SU-DHL-6 (cell line): ENCODE results near the gene PRF1.

Experiments
- EZH2phosphoT487 ChIP-seq: fragments of 200-600 bp; sonication (generic), shearing (Covaris generic); conservative IDR thresholded peaks from 2 replicates; pipeline ENCODE4 v1.6.1; 2018; ENCODE audit warnings: mild to moderate bottlenecking, antibody characterized with exemption, low read length, moderate library complexity, mixed read lengths
- TF ChIP-seq, protein P1 (sequence below): fragments of 200-600 bp; sonication (generic); IDR thresholded peaks from one replicate; pipeline ENCODE4 v1.5.1; 2017; ENCODE audit warnings: antibody characterized with exemption, mild to moderate bottlenecking, low read length, moderate library complexity; ENCODE audit not compliant: insufficient read depth, poor library complexity, severe bottlenecking

DNA sequence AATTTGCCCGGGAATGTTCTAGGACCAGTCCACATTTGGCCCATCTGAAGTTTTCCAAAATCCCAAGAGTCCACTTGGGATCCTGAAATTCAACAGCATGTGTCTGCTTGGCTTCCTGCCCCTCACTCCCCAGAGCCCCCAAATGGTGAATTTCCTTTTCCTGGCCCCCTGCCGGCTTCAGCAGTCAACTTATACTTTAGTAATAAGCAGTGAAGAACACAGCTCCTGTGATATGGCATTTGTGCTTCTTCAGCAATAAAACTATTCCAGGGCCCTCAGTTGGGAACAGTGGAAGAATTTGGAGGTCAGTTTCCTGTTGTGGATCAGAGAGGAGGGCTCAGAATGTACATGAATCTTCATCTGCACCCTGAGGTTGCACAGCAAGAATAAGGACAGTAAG lies 51.1 kb downstream of the PRF1 start:
- TF ChIP-seq, protein P1, sequence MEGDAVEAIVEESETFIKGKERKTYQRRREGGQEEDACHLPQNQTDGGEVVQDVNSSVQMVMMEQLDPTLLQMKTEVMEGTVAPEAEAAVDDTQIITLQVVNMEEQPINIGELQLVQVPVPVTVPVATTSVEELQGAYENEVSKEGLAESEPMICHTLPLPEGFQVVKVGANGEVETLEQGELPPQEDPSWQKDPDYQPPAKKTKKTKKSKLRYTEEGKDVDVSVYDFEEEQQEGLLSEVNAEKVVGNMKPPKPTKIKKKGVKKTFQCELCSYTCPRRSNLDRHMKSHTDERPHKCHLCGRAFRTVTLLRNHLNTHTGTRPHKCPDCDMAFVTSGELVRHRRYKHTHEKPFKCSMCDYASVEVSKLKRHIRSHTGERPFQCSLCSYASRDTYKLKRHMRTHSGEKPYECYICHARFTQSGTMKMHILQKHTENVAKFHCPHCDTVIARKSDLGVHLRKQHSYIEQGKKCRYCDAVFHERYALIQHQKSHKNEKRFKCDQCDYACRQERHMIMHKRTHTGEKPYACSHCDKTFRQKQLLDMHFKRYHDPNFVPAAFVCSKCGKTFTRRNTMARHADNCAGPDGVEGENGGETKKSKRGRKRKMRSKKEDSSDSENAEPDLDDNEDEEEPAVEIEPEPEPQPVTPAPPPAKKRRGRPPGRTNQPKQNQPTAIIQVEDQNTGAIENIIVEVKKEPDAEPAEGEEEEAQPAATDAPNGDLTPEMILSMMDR, result no peak
- no peak for TF ChIP-seq EZH2phosphoT487
